ENCODE results near the gene MRPL45.
A peak's percentile ranks its signal among the peaks of the same experiment; 100 is the strongest.
"Not testable (repeated sequence)": the region's sequence is repeated elsewhere in the genome, so short reads cannot be mapped to it uniquely, and the experiment has no call there.

The MRPL45 gene

GRCh38 chr17:38288217-38288827 is 8.6 kb upstream of the MRPL45 start:
- DNase-seq, result not testable (repeated sequence)

DNA sequence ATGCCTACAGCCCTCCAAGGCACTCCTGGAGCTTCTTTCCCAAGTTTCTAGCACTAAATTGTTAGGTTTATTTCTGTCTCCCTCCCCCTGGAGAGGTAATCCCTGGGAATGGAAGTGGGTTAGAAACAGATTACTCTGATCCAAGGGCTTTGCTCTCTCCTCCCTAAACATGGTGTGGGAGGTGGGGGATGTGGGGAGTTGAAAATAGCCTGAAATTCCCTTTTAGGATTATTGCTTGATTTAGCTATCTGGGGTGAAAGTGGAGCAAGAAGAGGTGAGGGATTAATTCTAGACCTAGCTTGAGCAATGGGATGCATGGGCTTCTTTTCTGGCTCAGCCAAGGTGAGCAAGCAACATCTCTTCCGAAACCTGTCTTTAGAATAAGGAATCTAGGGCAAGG is 7.2 kb upstream of the MRPL45 start:
- not testable (repeated sequence) for H3K36me3 ChIP-seq; H3K27me3 ChIP-seq (ENCODE audit: insufficient read depth, low read depth, severe bottlenecking)
- DNase-seq, result peak; percentile 56

More at GRCh38 chr17:38288217-38288827, 8.6 kb upstream of the MRPL45 start:
- H3K36me3 ChIP-seq; H3K4me3 ChIP-seq (ENCODE audit: low read depth, low read length); H3K27ac ChIP-seq; H3K27me3 ChIP-seq (ENCODE audit: insufficient read depth, low read depth, severe bottlenecking); H3K9me3 ChIP-seq (ENCODE audit: severe bottlenecking): not testable (repeated sequence)
- TF ChIP-seq CTCF (IDR thresholded peaks at IDR 0.05; ENCODE audit: low read depth, low read length), result 0 out of 2 replicates have a peak, but pooled peaks have one; percentile 7

DNA sequence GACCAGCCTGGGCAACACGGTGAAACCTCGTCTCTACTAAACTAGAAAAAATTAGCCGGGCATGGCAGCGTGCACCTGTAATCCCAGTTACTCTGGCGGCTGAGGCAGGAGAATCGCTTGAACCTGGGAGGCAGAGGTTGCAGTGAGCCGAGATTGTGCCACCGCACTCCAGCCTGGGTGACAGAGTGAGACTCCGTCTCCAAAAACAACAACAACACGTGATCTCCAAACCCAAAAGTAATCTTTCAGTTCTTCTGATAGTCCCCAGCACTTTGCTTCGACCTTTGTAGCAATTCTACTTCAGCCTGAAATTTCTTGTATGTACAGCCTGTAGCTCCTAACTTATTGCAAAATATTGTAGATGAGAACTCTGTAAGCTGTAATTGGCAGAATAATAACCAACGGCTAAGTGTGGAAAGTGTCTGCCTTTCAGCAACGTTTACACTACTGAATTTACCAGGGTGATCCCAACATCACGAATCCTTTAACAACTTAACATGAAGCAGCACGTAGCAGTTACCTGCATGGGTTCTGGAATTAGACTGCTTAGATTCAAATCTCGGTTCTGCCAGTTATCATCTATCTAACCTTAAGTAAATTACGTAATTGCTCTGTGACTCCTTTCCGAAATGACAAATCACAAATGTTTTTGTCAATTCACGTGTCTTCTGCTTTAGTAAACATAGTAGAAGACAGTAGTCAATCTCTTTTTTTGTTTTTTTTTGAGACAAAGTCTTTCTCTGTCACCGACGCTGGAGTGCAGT is 1.2 kb upstream of the MRPL45 start:
- H3K36me3 ChIP-seq; H3K27ac ChIP-seq; DNase-seq; H3K4me3 ChIP-seq (ENCODE audit: low read depth, low read length); H3K27me3 ChIP-seq (ENCODE audit: insufficient read depth, low read depth, severe bottlenecking); H3K9me3 ChIP-seq (ENCODE audit: severe bottlenecking): not testable (repeated sequence)

More for the DNA sequence above, 7.2 kb upstream of the MRPL45 start:
- not testable (repeated sequence) for H3K4me3 ChIP-seq (ENCODE audit: low read depth, low read length); H3K9me3 ChIP-seq (ENCODE audit: severe bottlenecking); H3K27ac ChIP-seq

DNA sequence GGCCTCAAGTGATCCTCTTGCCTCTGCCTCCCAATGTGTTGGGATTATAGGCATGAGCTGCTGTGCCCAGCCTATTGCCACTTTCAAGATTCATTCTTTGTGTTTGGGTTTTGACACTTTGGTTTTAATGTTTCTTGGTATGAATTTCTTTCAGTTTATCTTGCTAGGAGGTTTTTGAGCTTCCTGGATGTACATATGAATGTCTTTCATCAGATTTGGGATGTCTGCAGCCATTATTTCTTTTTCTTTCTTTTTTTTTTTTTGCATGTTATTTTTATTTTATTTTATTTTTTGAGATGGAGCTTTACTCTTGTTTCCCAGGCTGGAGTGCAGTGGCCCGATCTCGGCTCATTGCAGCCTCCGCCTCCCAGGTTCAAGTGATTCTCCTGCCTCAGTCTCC is 18.5 kb downstream of the MRPL45 start:
- H3K36me3 ChIP-seq, result peaks cover 8% of the 10 kb centered on the region
- no peak overlapping the region for H3K4me3 ChIP-seq (ENCODE audit: low read depth, low read length)
- DNase-seq, result no peak
- H3K9me3 ChIP-seq (ENCODE audit: severe bottlenecking), result no peaks in the 10 kb centered on the region
- no peaks in the 10 kb centered on the region for H3K27me3 ChIP-seq (ENCODE audit: insufficient read depth, low read depth, severe bottlenecking)
- H3K27ac ChIP-seq, result no peak overlapping the region
- no peak for TF ChIP-seq CTCF (IDR thresholded peaks at IDR 0.05; ENCODE audit: low read depth, low read length)

- Histone ChIP-seq H3K36me3 (peaks cover 11% of the 10 kb centered on the region), H3K27ac (no peak overlapping the region), H3K27me3 (ENCODE audit: insufficient read depth, low read depth, severe bottlenecking) (no peaks in the 10 kb centered on the region), H3K9me3 (ENCODE audit: severe bottlenecking) (no peaks in the 10 kb centered on the region), H3K4me3 (ENCODE audit: low read depth, low read length) (no peak overlapping the region)
- TF ChIP-seq CTCF (IDR thresholded peaks at IDR 0.05; ENCODE audit: low read depth, low read length), result no peak
- no peak for DNase-seq
Measured at GRCh38 chr17:38317081-38317480, 20.1 kb downstream of the MRPL45 start.

- no peak for DNase-seq
Measured at GRCh38 chr17:38320482-38320881, 23.5 kb downstream of the MRPL45 start.

More at GRCh38 chr17:38320482-38320881, 23.5 kb downstream of the MRPL45 start:
- H3K36me3 ChIP-seq, result peaks cover 26% of the 10 kb centered on the region
- no peak overlapping the region for H3K27ac ChIP-seq
- H3K9me3 ChIP-seq (ENCODE audit: severe bottlenecking), result no peaks in the 10 kb centered on the region
- no peak overlapping the region for H3K4me3 ChIP-seq (ENCODE audit: low read depth, low read length)
- H3K27me3 ChIP-seq (ENCODE audit: insufficient read depth, low read depth, severe bottlenecking), result no peaks in the 10 kb centered on the region
- no peak for TF ChIP-seq CTCF (IDR thresholded peaks at IDR 0.05; ENCODE audit: low read depth, low read length)

Data from WERI-Rb-1 (cell line).